MM.1S (cell line): Measurements from ENCODE around the gene GCNT2.

ENCODE experiments used
- DNase-seq: peaks from one replicate; pipeline ENCODE4 v3.0.0-alpha.2; 2015
- H2AFZ ChIP-seq: fragments of 300-600 bp; sonication (generic); 2 replicates; pipeline ENCODE4 v1.6.0; 2016; ENCODE audit warnings: antibody characterized with exemption, low read length
- H3F3A ChIP-seq: fragments of 300-600 bp; sonication (generic); 2 replicates; pipeline ENCODE4 v1.6.1; 2016; ENCODE audit warnings: mild to moderate bottlenecking, antibody characterized with exemption, low read length, moderate library complexity, mixed read lengths; ENCODE audit not compliant: insufficient read depth
- H3K27ac ChIP-seq: fragments of 300-600 bp; sonication (generic); 2 replicates; pipeline ENCODE4 v1.5.1; 2016; ENCODE audit warnings: mild to moderate bottlenecking, low read length
- H3K27me3 ChIP-seq: fragments of 300-600 bp; sonication (generic); replicated peaks from 2 replicates; pipeline ENCODE4 v1.6.0; 2016; ENCODE audit warnings: low read length; ENCODE audit not compliant: insufficient read depth
- H3K36me3 ChIP-seq: fragments of 300-600 bp; sonication (generic); replicated peaks from 2 replicates; pipeline ENCODE4 v1.6.1; 2016; ENCODE audit warnings: mild to moderate bottlenecking, low read length, mixed read lengths; ENCODE audit not compliant: insufficient read depth
- H3K4me1 ChIP-seq: fragments of 300-600 bp; sonication (generic); 2 replicates; pipeline ENCODE4 v1.6.1; 2016; ENCODE audit warnings: low read length, mixed read lengths
- H3K4me2 ChIP-seq: fragments of 300-600 bp; sonication (generic); 2 replicates; pipeline ENCODE4 v1.6.0; 2016; ENCODE audit warnings: low read depth, low read length
- H3K4me3 ChIP-seq: fragments of 300-600 bp; sonication (generic); 2 replicates; pipeline ENCODE4 v1.5.1; 2016; ENCODE audit warnings: low read length, mixed read lengths
- H3K79me2 ChIP-seq: fragments of 300-600 bp; sonication (generic); 2 replicates; pipeline ENCODE4 v1.6.1; 2016; ENCODE audit warnings: mixed run types, low read length, mixed read lengths
- H3K9ac ChIP-seq: fragments of 300-600 bp; sonication (generic); 2 replicates; pipeline ENCODE4 v1.6.1; 2016; ENCODE audit warnings: low read length, mixed read lengths
- H3K9me2 ChIP-seq: fragments of 300-600 bp; sonication (generic); replicated peaks from 2 replicates; pipeline ENCODE4 v1.6.1; 2016; ENCODE audit warnings: mild to moderate bottlenecking, low read length, mixed read lengths; ENCODE audit not compliant: insufficient read depth
- H3K9me3 ChIP-seq: fragments of 300-600 bp; sonication (generic); replicated peaks from 2 replicates; pipeline ENCODE4 v1.6.1; 2016; ENCODE audit warnings: mild to moderate bottlenecking, low read length, mixed read lengths; ENCODE audit not compliant: insufficient read depth
- H4K20me1 ChIP-seq: fragments of 300-600 bp; sonication (generic); 2 replicates; pipeline ENCODE4 v1.6.1; 2016; ENCODE audit warnings: mild to moderate bottlenecking, low read length, moderate library complexity, mixed read lengths; ENCODE audit not compliant: insufficient read depth
- CTCF ChIP-seq: fragments of 300-600 bp; sonication (generic); IDR thresholded peaks from 2 replicates; pipeline ENCODE4 v1.5.1; 2016; ENCODE audit warnings: antibody characterized with exemption, low read length, mixed read lengths
- EZH2 ChIP-seq: fragments of 300-600 bp; sonication (generic); optimal IDR thresholded peaks from 2 replicates; pipeline ENCODE3; 2017; ENCODE audit warnings: low read depth, mild to moderate bottlenecking, antibody characterized with exemption, low read length, mixed read lengths
- EZH2phosphoT487 ChIP-seq: fragments of 300-600 bp; sonication (generic); IDR thresholded peaks from 2 replicates; pipeline ENCODE4 v1.6.1; 2018; ENCODE audit warnings: antibody characterized with exemption, low read length

Gene GCNT2

GRCh38 chr6:10676403-10676802 is 155.3 kb downstream of the GCNT2 start:
- Histone ChIP-seq H3K9me3 (no peaks in the 10 kb centered on the region), H3K79me2 (no peaks in the 10 kb centered on the region), H3K36me3 (no peaks in the 10 kb centered on the region), H3K27me3 (no peaks in the 10 kb centered on the region), H3F3A (no peaks in the 10 kb centered on the region), H4K20me1 (no peaks in the 10 kb centered on the region), H3K9ac (no peak overlapping the region), H2AFZ (no peak overlapping the region), H3K9me2 (no peaks in the 10 kb centered on the region), H3K4me3 (no peak overlapping the region), H3K4me2 (no peak overlapping the region), H3K27ac (no peak overlapping the region), H3K4me1 (no peaks in the 10 kb centered on the region)
- TF ChIP-seq EZH2 (no peak), EZH2phosphoT487 (no peak), CTCF (no peak)
- no peak for DNase-seq

GRCh38 chr6:10678456-10678855 is 157.3 kb downstream of the GCNT2 start:
- H2AFZ ChIP-seq, result no peak overlapping the region
- no peaks in the 10 kb centered on the region for H3K27me3 ChIP-seq
- TF ChIP-seq EZH2phosphoT487, result no peak
- TF ChIP-seq EZH2, result no peak
- TF ChIP-seq CTCF, result no peak
- no peak overlapping the region for H3K4me2 ChIP-seq
- no peak overlapping the region for H3K27ac ChIP-seq
- H3K4me3 ChIP-seq, result no peak overlapping the region
- no peaks in the 10 kb centered on the region for H3K4me1 ChIP-seq
- no peaks in the 10 kb centered on the region for H3F3A ChIP-seq
- no peaks in the 10 kb centered on the region for H3K9me2 ChIP-seq
- no peaks in the 10 kb centered on the region for H3K9me3 ChIP-seq
- no peaks in the 10 kb centered on the region for H4K20me1 ChIP-seq
- no peaks in the 10 kb centered on the region for H3K79me2 ChIP-seq
- H3K9ac ChIP-seq, result no peak overlapping the region
- no peak for DNase-seq
- no peaks in the 10 kb centered on the region for H3K36me3 ChIP-seq
